PC-3 (cell line): ENCODE measurements around the gene FAR2.

Experiments used
- CTCF ChIP-seq: fragments of 300-600 bp; sonication (generic); conservative IDR thresholded peaks from 2 replicates; pipeline ENCODE4 v1.5.1; 2017; ENCODE audit warnings: antibody characterized with exemption, low read depth, mild to moderate bottlenecking, low read length
- EZH2 ChIP-seq: fragments of 300-600 bp; sonication (generic); IDR thresholded peaks from one replicate; pipeline ENCODE4 v1.6.1; 2017; ENCODE audit warnings: antibody characterized with exemption, mild to moderate bottlenecking, low read length; ENCODE audit not compliant: unreplicated experiment

- TF ChIP-seq EZH2 (no peak), CTCF (no peak)
Measured at GRCh38 chr12:29264424-29264823, 115.3 kb downstream of the FAR2 start.
